ENCODE data around the gene GFOD2. TPM values are rescaled to one million over a fixed set of nuclear protein-coding genes. Genes with fewer than 3 reads are reported as not detected.
A peak's percentile ranks its signal among the peaks of the same experiment; 100 is the strongest.

Gene GFOD2
- total and polyA plus RNA-seq, 2 experiments from 2014 or later: 11.4 to 17.5 TPM

GRCh38 chr16:67649494-67649931 is 69.6 kb downstream of the GFOD2 start:
- Histone ChIP-seq H3K4me3 (no peak overlapping the region), H2AFZ (no peak overlapping the region), H4K20me1 (ENCODE audit: insufficient read depth) (no peaks in the 10 kb centered on the region), H3K9ac (no peak overlapping the region), H3K9me2 (ENCODE audit: insufficient read depth) (no peaks in the 10 kb centered on the region), H3K4me1 (ENCODE audit: insufficient read depth) (no peaks in the 10 kb centered on the region), H3K27ac (no peak overlapping the region), H3K4me2 (ENCODE audit: unreplicated experiment) (no peak overlapping the region), H3K9me3 (ENCODE audit: low read depth) (no peaks in the 10 kb centered on the region), H3F3A (ENCODE audit: insufficient read depth) (no peaks in the 10 kb centered on the region), H3K27me3 (replicated peaks; ENCODE audit: insufficient read depth) (peaks cover 46% of the 10 kb centered on the region), H3K36me3 (ENCODE audit: low read depth) (no peaks in the 10 kb centered on the region), H3K79me2 (ENCODE audit: insufficient read depth) (no peaks in the 10 kb centered on the region)
- 9 to 10% methylated on average over 28 to 29 of the region's 34 CpGs for WGBS, 2 experiments (ENCODE audit: low coverage in 1 of 2, low lambda C conversion rate in 2 of 2, missing lambda C conversion rate in 2 of 2)
- in situ Hi-C loops (cut with MboI): no loop called here
- peak; percentile 30 for DNase-seq
- TF ChIP-seq EZH2 (IDR thresholded peaks at IDR 0.05; ENCODE audit: insufficient read depth, poor library complexity, severe bottlenecking) (peak; percentile 29), EZH2phosphoT487 (IDR thresholded peaks at IDR 0.05; ENCODE audit: insufficient read depth, low read depth) (no peak)

GRCh38 chr16:67648764-67649407 is 70.2 kb downstream of the GFOD2 start:
- H3K4me2 ChIP-seq (ENCODE audit: unreplicated experiment): no peak overlapping the region
- no peak overlapping the region for H3K9ac ChIP-seq
- TF ChIP-seq EZH2 (IDR thresholded peaks at IDR 0.05; ENCODE audit: insufficient read depth, poor library complexity, severe bottlenecking): no peak
- TF ChIP-seq EZH2phosphoT487 (IDR thresholded peaks at IDR 0.05; ENCODE audit: insufficient read depth, low read depth): no peak
- no peaks in the 10 kb centered on the region for H3K4me1 ChIP-seq (ENCODE audit: insufficient read depth)
- no peaks in the 10 kb centered on the region for H3K79me2 ChIP-seq (ENCODE audit: insufficient read depth)
- no peak overlapping the region for H3K27ac ChIP-seq
- H2AFZ ChIP-seq: no peak overlapping the region
- no peaks in the 10 kb centered on the region for H3F3A ChIP-seq (ENCODE audit: insufficient read depth)
- in situ Hi-C loops (cut with MboI): no loop called here
- no peak for DNase-seq
- WGBS, 2 experiments (ENCODE audit: low coverage in 1 of 2, low lambda C conversion rate in 2 of 2, missing lambda C conversion rate in 2 of 2): 38 to 40% methylated on average over 22 to 35 of the region's 35 CpGs
- no peaks in the 10 kb centered on the region for H4K20me1 ChIP-seq (ENCODE audit: insufficient read depth)
- H3K9me3 ChIP-seq (ENCODE audit: low read depth): no peaks in the 10 kb centered on the region
- H3K36me3 ChIP-seq (ENCODE audit: low read depth): no peaks in the 10 kb centered on the region
- peaks cover 46% of the 10 kb centered on the region for H3K27me3 ChIP-seq (replicated peaks; ENCODE audit: insufficient read depth)
- no peak overlapping the region for H3K4me3 ChIP-seq
- H3K9me2 ChIP-seq (ENCODE audit: insufficient read depth): no peaks in the 10 kb centered on the region

- Histone ChIP-seq H3K4me2 (ENCODE audit: unreplicated experiment) (no peak overlapping the region), H2AFZ (no peak overlapping the region), H3K9me3 (ENCODE audit: low read depth) (no peaks in the 10 kb centered on the region), H3K9me2 (ENCODE audit: insufficient read depth) (no peaks in the 10 kb centered on the region), H3K27ac (no peak overlapping the region), H3K9ac (no peak overlapping the region), H3K79me2 (ENCODE audit: insufficient read depth) (no peaks in the 10 kb centered on the region), H3K27me3 (replicated peaks; ENCODE audit: insufficient read depth) (peaks cover 46% of the 10 kb centered on the region), H3K36me3 (ENCODE audit: low read depth) (no peaks in the 10 kb centered on the region), H3K4me1 (ENCODE audit: insufficient read depth) (no peaks in the 10 kb centered on the region), H3F3A (ENCODE audit: insufficient read depth) (no peaks in the 10 kb centered on the region), H4K20me1 (ENCODE audit: insufficient read depth) (no peaks in the 10 kb centered on the region), H3K4me3 (no peak overlapping the region)
- TF ChIP-seq EZH2phosphoT487 (IDR thresholded peaks at IDR 0.05; ENCODE audit: insufficient read depth, low read depth) (0 out of 2 replicates have a peak, but pooled peaks have one; percentile 26), EZH2 (IDR thresholded peaks at IDR 0.05; ENCODE audit: insufficient read depth, poor library complexity, severe bottlenecking) (no peak)
- no peak for DNase-seq
- WGBS, 2 experiments (ENCODE audit: low coverage in 1 of 2, low lambda C conversion rate in 2 of 2, missing lambda C conversion rate in 2 of 2): 11 to 18% methylated on average over 21 to 60 of the region's 65 CpGs
- in situ Hi-C loops (cut with MboI): no loop called here
These were observed 70.9 kb downstream of the GFOD2 start for GRCh38 chr16:67648088-67648763.

DNA sequence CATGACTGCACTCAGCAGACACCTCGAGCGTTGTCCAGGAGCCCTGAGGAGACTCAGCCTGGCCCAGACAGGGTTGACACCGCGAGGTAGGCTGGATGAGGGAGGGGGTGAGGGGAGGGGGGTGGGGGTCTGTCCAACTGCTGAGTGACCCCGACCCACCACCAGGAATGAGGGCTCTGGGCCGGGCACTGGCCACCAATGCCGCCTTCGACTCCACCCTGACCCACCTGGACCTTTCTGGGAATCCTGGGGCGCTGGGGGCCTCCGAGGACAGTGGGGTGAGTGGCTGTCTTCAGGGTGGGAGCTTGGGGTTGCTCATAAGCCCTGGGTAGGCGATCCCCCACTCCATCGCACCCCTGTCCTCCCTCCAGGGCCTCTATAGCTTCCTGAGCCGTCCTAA is 71.4 kb downstream of the GFOD2 start:
- no peak overlapping the region for H2AFZ ChIP-seq
- no peak for TF ChIP-seq EZH2phosphoT487 (IDR thresholded peaks at IDR 0.05; ENCODE audit: insufficient read depth, low read depth)
- no peak for TF ChIP-seq EZH2 (IDR thresholded peaks at IDR 0.05; ENCODE audit: insufficient read depth, poor library complexity, severe bottlenecking)
- peaks cover 46% of the 10 kb centered on the region for H3K27me3 ChIP-seq (replicated peaks; ENCODE audit: insufficient read depth)
- no peak for DNase-seq
- H3K9ac ChIP-seq: no peak overlapping the region
- H3F3A ChIP-seq (ENCODE audit: insufficient read depth): no peaks in the 10 kb centered on the region
- no peak overlapping the region for H3K27ac ChIP-seq
- H3K4me3 ChIP-seq: no peak overlapping the region
- no peaks in the 10 kb centered on the region for H3K9me2 ChIP-seq (ENCODE audit: insufficient read depth)
- no peaks in the 10 kb centered on the region for H3K36me3 ChIP-seq (ENCODE audit: low read depth)
- WGBS, 2 experiments (ENCODE audit: low coverage in 1 of 2, low lambda C conversion rate in 2 of 2, missing lambda C conversion rate in 2 of 2): 74% methylated on average over 10 to 13 of the region's 13 CpGs
- H4K20me1 ChIP-seq (ENCODE audit: insufficient read depth): no peaks in the 10 kb centered on the region
- H3K4me2 ChIP-seq (ENCODE audit: unreplicated experiment): no peak overlapping the region
- in situ Hi-C loops (cut with MboI): no loop called here
- no peaks in the 10 kb centered on the region for H3K79me2 ChIP-seq (ENCODE audit: insufficient read depth)
- no peaks in the 10 kb centered on the region for H3K4me1 ChIP-seq (ENCODE audit: insufficient read depth)
- H3K9me3 ChIP-seq (ENCODE audit: low read depth): no peaks in the 10 kb centered on the region
